HG03575 (cell line): Measurements from ENCODE around the gene LAMTOR4.
"Not testable (repeated sequence)": the region's sequence is repeated elsewhere in the genome, so short reads cannot be mapped to it uniquely, and the experiment has no call there.

Source experiments
- ATAC-seq: cut with Tn5 transposase; IDR thresholded peaks from one replicate; pipeline ENCODE4 v1.9.1; 2021; ENCODE audit not compliant: unreplicated experiment, insufficient number of reproducible peaks, low FRiP score; ENCODE audit errors: extremely low read depth

The LAMTOR4 gene

GRCh38 chr7:100146350-100146749 lies 2.4 kb upstream of the LAMTOR4 start:
- ATAC-seq, result not testable (repeated sequence)

GRCh38 chr7:100147278-100147677 lies 1.4 kb upstream of the LAMTOR4 start:
- ATAC-seq, result no peak

GRCh38 chr7:100148225-100148558 lies 526 bp upstream of the LAMTOR4 start:
- ATAC-seq, result no peak

DNA sequence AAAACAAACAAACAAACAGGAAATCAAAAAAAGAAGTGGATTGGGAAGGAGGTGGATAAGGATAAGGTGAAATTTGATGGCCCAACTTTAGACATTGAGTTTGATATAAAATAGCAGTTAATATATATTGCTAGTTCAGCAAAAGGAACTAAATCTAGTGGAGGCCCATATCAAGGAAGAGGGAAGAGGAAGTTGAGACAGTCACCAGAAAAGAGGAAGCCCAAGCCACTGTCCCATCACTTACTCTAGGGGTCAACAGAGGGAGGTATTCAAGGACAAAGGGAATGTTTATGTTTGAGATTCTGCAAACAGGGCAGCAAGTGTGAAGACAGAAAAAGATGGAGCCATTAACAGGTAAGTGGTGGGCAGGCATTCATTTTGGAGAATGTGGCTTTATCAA lies 3.7 kb downstream of the LAMTOR4 start:
- ATAC-seq, result no peak

- ATAC-seq, result no peak
Observed at GRCh38 chr7:100152937-100153666, 4.4 kb downstream of the LAMTOR4 start.

GRCh38 chr7:100153708-100154535 lies 5.2 kb downstream of the LAMTOR4 start:
- ATAC-seq, result no peak

DNA sequence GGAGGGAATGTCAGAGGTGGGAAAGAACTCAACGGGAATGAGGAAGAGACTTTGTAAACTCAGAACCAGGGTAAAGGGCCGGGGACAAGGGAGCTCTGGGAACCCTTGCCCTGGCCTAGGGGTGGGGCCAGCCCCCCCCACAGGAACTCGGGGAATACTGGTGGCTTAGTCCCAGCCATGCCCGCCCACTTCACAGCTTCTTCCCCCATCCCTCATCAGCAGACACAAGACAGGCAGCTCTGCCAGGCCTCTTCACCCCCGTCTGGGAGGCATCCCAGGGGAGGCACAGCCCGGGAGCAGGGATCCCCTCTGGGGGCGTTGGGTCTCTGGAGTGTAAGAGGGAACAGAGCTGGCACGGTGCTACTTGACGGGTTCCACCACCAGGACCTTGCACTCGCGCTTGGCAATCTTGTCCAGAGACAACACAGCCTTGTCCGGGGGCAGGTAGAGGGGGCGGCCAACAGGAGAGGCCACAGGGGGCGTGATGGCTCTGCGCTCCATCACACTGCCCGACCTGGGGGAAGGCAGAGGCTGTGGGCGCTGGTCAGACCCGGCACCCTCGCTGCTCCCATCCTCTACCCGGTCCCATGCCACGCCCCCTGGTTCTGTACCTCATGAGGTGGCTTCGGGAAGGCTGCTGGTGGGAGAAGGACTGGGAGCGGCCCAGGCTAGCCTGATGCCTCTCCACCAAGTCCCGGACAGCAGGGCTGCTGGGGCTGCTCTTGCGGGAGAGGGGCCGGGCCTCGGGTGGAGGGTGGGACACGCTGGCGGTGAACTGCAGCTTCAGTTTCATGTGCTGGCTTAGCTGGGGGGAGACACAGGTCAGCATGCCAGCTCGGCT lies 6.2 kb downstream of the LAMTOR4 start:
- no peak for ATAC-seq

- ATAC-seq, result no peak
Observed at GRCh38 chr7:100155553-100156317, 7.0 kb downstream of the LAMTOR4 start.

DNA sequence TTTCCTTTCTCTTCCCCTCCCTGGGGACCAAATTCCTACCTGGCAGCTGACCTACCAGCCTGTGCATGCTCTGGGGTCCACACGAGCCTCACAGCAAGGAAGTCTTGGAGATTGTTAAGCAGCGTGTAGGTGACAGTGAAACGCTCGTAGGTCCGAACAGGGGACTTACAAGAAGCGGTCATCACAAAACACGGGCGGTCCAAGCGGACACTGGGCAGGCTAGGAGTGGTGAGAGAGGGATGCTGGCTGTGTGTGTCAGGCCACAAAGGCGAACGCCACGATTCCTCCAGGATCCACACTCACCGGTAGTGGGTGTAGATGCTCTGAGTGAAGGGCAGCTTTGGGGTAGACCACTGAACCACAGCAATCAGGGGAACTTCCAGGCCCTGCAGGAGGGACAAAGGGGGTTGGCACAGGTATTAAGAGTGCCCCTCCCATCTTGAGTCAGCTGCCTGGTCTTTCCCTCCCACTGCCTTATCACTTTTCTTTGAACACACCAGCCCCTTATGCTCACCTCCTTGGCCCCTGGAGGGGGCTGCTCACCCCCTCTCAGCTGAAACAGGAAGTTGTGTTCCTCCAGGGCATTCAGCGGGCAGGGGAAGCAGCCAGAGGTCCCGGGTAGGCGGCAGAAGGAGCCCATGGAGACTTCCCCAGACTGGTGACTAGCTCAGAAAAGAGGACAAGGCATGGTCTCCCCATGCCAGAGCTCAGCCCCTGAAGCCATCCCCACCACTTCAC lies 7.8 kb downstream of the LAMTOR4 start:
- ATAC-seq, result no peak

DNA sequence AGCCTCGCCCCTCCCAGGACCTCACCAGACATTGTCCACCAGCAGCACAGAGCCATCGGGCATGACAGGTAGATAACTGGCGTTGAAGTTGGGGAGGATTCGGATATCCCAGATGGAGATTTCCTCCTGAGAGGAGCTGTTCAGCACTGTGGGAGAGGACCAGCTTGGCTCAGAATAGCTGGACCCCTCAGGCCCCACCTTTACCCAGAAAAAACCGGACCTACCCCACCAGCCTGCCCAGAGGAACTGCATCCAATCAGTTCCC lies 8.3 kb downstream of the LAMTOR4 start:
- ATAC-seq, result no peak

GRCh38 chr7:100157334-100158228 lies 8.9 kb downstream of the LAMTOR4 start:
- ATAC-seq, result no peak

- ATAC-seq, result no peak
Observed at GRCh38 chr7:100158229-100159098, 9.7 kb downstream of the LAMTOR4 start, which contains the start of gene TRAPPC14. Gene TRAPPC14, minus strand, starts transcription at chr7:100158723. Its CDS starts 224 bp downstream, at chr7:100158499.

DNA sequence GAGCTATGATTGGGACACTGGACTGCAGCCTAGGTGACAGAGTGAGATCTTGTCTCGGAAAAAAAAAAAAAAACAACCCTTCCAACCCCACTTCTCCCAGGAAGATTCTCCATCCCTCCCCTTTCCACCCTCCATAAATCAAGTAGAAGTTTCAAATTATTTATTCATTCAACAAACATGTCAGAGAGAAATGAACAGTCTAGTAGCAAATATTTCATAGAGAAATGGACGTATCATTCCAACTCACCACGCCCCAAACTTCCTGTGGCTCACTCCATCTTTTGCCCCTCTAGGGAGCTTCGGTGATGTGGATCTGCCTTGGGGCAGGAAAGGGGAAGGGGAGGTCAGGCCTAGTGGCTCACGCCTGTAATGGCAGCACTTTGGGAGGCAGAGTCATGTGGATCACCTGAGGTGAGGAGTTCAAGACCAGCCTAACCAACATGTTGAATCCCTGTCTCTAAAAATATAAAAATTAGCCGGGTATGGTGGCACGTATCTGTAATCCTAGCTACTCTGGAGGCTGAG lies 10.4 kb downstream of the LAMTOR4 start:
- ATAC-seq, result no peak

- ATAC-seq, result no peak
Observed at GRCh38 chr7:100160067-100160466, 11.3 kb downstream of the LAMTOR4 start.

DNA sequence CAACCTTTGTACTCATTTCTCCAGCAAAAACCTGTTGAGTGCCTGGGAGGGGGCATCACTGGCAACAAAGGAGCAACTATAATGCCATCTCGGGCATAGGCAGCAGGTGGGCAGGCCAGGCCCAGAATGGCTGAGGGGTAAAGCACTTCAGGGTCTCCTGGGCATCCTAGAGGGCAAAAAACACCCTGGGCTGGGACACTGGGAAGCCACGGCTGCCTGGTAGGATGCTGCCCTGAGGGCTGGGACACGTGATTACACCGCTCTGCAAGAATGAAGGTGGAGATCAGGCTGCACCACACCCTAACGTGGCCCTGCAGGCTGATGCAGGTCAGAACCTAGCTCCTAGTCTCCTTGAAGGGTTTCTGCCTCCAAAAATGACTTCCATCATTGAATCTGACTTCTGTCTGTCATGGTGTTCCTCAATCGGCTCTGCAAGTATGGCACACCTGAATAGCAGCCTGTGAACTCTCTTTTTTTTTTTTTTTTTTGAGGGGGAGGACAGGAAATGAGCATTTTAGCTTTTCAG lies 14.4 kb downstream of the LAMTOR4 start:
- ATAC-seq, result no peak

- ATAC-seq, result no peak
Observed at GRCh38 chr7:100163871-100164270, 15.2 kb downstream of the LAMTOR4 start.
